Kidney glomerular epithelial cell (primary cell): ENCODE data around the gene ADAMTS17.

Experiments
- DNase-seq: peaks from one replicate; lab custom pipeline; 2025; lab: John Stamatoyannopoulos, UW

Gene ADAMTS17, protein sequence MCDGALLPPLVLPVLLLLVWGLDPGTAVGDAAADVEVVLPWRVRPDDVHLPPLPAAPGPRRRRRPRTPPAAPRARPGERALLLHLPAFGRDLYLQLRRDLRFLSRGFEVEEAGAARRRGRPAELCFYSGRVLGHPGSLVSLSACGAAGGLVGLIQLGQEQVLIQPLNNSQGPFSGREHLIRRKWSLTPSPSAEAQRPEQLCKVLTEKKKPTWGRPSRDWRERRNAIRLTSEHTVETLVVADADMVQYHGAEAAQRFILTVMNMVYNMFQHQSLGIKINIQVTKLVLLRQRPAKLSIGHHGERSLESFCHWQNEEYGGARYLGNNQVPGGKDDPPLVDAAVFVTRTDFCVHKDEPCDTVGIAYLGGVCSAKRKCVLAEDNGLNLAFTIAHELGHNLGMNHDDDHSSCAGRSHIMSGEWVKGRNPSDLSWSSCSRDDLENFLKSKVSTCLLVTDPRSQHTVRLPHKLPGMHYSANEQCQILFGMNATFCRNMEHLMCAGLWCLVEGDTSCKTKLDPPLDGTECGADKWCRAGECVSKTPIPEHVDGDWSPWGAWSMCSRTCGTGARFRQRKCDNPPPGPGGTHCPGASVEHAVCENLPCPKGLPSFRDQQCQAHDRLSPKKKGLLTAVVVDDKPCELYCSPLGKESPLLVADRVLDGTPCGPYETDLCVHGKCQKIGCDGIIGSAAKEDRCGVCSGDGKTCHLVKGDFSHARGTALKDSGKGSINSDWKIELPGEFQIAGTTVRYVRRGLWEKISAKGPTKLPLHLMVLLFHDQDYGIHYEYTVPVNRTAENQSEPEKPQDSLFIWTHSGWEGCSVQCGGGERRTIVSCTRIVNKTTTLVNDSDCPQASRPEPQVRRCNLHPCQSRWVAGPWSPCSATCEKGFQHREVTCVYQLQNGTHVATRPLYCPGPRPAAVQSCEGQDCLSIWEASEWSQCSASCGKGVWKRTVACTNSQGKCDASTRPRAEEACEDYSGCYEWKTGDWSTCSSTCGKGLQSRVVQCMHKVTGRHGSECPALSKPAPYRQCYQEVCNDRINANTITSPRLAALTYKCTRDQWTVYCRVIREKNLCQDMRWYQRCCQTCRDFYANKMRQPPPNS

DNA sequence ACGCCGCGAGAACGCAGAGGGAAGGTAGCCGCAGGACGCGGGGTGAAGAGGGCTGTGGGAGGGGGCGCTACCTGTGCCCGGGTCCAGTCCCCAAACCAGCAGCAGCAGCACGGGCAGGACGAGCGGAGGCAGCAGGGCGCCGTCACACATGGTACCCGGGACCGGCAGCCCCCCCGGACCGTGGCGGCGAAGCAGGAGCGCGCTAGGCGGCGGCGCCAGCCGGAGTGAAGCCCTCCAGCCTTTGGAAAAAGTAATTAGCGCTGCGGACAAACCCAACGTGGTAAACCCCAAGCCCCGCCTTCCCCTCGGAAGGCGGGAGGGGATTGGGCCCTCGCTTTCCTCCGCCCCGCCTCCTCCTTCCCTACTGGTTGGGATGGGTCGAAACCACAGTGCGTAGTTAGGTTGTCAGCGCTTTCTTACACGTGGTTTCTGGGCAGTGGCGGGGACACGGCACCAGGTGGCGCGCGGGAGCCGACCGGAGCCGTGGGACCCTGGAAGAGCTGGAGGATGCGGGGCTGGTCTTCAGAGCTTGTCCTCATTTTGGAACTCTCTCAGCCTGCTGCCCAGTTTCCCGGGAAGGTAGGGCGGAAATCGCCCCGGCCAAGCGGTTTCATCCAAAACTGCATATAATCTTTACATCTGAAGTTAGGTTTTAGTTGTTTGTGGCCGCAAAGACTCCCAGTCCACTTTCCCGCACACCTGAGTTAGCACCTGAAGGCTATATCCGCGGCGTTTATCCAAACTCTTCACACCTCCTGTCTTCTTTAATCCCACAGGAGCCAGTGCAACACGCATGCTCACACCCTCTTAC lies at the start of gene ADAMTS17:
TSS of gene ADAMTS17 (minus strand) at position 226 of the 811 bp plus-strand sequence. CDS start at position 150, 76 bp downstream.
- DNase-seq: peak; percentile 80

DNA sequence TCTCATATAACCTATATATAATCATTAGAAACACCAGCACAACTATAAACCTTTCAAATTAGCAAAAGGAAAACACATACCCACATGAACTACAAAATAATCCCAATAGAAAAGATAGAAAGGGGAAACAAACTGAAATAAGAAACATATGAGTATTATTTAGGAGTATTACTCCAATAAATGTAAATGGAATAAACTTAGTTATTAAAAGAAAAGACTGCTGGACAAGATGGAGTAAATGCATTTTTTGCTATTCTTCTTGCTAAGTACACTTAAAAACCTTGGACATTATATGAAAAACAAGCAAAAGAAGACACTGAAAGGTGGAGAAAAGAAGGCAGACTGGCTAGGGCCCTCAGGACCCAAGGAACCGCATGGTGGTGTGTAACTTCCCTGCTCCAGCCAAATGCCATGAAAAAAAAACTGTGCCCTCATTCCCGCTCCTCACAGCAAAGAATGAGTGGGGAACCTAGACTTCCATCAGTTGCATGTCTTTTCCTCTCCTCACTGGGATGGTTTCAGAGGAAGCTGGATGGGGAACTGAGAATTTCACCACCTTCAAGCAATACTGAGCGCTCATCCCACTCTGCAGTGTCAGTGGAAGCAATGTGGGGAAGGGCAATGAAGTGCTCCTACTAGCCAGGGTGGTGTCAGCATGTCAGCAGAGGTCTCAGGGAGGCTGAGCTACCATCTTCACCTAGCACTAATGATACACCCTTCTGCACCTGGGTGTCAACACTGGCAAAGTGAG lies 43.7 kb upstream of the ADAMTS17 start:
- no peak for DNase-seq

DNA sequence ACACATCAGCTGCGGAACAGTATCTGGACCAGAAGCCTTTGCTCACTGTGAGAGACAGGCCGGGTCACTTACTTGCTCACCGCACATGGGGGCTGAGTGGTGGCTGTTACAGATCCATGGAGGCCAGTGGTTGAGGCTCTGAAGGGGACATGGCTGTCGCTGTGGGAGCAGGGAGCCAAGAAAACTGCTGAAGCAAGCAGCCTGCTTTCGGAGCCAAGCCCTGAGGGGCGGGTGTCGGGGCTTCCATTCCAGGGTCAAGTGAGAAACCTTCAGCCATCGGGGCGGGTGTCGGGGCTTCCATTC lies 42.3 kb upstream of the ADAMTS17 start:
- no peak for DNase-seq

DNA sequence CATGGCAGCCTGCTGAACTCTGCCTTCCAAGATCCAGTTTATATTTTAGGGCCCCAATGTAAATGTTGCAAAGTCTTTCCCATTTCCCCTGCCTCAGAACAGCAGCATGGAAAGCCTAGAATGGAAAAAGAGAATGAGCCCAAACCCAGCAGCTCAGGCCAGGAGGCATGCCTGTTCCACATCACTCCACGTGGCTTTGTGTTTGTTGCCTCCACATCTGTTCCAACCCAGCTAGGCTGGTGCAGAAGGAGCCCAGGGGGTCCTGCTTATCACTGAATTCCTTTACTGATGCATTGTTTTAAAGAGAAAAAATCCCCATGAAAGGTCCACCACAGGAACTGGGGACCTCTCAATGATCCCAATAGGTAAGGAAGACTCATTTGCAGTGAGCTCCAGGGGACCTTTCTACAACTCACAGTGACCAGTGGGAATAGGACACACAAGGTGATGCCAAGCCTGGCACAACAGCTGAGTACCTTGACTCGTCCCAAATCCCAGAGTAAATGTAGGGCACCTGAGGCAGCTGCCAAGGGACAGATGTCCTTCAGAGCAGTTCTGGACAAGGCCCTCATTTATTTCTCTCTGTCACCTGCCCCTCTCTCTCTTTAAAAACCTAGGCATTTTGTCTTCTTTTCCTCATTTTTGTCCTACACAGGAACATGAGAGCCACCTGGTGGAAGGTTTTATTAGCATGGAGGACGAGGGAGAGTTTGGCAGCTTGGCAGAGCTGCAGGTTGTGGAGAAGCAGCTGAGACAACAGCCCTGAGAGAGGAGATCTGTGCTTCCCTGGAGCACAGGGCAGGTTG lies 41.7 kb upstream of the ADAMTS17 start:
- peak; percentile 7 for DNase-seq

DNA sequence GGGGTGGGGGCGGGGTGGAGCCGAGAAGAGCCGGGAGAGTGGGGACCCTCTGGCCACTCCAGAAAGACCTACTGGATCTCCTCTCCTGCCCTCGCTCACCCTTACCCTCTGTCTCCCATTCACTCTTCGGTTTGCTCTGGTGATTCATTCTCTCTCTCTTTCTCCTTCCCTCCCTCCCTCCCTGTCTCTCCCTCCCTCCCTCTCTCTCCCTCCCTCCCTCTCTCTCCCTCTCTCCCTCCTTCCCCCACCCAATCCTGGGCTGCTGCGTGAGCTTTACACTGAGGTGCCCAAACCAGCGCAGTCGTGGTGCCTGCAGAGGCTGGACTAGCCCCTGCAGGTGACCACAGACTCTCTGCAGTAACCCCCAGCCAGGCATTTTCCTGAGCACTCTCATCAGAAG lies 32.2 kb upstream of the ADAMTS17 start:
- DNase-seq: no peak

DNA sequence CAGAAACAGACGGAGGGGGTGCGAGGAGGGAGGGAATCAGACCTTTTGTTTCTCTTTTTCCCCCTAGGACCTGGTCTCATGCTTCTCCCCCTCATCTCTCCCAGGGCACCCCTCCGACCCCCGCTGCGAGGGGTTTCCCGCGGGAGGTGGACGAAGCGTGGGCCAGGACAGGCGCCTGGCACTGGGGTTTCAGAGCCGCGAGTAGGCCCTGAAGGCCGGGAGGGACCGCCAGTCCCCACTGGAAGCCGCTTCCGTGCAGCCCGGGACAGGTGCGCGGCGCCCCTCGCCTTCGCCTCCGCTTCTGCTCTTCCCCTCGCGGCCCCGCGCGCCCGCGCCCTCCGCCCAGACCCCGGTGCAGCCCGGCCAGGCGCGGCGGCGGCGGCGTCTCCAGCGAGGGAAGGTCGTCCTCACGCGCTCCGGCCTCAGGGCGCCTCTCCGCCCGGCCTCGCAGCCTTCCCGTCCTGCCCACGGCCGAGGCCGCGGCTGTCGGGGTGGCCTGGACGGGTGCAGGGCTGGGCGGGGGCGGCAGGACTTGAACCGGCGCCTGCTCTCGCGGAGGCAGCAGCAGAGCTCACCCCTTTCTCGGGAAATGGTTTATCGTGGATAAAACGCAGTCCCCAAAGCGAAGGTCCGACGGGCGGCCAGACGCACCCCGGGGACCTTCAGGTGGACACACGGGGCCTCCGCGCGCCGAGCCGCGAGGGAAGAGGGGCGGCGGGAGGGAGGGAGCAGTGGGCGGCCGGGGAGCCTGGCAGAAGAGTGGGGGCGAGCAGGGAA lies 31.5 kb upstream of the ADAMTS17 start:
- DNase-seq: no peak

DNA sequence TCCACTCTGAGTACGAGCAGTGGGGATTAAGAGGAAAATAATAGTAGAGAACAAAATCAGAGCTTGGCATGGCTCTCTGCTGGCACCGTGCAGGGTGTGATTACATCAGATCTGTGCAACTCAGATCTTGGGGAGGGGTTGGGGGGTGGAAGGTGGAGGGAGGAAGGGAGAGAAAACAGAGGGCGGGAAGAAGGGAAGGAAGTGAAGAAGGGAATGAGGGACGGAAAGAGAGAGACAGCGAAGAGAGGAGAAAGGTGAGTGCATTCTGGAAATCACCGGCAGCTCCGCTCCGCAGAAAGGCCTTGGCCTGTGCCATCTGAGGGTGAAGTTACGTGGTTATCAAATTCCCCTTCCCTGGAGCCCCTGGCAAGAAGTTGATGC lies 31.0 kb upstream of the ADAMTS17 start:
- no peak for DNase-seq

DNA sequence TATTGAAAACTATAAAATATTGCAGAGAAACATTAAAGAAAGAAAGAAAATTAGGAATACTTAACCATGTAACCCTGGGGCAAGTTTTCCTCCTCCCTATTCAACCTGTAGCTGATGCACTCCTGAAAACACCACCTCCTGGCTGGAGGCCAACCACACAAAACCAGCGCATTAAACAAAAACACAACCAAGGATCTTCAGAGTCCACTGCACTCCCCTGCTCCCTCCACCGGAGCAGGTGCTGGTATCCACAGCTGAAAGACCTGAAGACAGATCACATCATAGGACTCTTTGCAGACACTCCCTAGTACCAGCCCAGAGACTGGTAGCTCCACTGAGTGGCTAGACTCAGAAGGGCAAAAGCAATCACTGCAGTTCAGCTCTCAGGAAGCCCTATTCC lies 13.6 kb upstream of the ADAMTS17 start:
- no peak for DNase-seq

DNA sequence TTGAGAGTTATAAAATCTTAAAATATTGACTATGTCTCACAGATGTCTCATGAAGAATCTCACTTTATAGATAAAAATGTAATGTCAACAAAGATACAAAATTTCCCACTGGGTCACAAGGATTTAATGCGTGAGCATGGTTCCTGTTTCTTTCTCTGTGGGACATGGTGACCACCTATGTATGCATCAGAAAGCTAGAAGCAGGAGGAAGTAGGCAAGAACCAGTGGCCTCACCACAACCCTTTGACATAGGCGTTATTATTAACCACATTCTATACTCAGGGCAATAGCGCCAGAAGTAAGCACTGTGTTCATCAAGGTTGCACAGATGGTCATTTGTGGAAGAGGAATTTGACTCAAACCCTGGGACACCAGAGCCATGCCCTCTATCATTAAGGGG lies 11.7 kb upstream of the ADAMTS17 start:
- DNase-seq: no peak

DNA sequence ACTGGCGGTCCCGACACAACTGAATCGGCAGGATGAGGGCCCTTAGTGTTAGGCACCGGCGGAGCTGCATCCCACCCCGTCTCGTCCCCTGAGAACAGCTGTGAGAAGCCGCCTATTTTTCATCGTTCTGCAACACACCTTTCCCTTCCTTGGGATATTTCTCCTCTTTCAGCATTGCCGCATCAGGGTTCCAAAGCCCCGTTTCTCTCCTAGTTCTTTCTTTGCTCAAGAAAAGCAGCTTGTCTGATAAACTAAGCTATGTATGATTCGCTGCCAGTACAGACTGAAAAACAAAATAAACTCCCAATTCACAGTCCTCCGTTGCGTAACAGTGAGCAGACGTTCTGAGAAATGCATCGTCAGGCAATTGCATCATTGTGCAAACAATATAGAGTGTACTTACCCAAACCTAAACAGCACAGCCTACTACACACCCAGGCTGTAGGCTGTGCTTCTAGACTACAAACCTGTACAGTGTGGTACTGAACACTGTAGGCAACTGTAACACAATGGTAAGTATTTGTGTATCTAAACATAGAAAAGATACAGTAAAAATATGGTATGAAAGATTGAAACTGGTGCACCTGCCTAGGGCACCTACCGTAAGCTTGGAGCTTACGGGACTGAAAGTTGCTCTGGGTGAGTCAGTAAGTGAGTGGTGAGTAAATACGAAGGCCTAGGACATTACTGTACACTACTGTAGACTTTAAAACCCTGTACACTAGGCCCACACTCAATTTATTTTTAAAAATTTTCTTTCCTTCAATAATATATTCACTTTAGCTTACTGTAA lies 8.9 kb upstream of the ADAMTS17 start:
- no peak for DNase-seq

DNA sequence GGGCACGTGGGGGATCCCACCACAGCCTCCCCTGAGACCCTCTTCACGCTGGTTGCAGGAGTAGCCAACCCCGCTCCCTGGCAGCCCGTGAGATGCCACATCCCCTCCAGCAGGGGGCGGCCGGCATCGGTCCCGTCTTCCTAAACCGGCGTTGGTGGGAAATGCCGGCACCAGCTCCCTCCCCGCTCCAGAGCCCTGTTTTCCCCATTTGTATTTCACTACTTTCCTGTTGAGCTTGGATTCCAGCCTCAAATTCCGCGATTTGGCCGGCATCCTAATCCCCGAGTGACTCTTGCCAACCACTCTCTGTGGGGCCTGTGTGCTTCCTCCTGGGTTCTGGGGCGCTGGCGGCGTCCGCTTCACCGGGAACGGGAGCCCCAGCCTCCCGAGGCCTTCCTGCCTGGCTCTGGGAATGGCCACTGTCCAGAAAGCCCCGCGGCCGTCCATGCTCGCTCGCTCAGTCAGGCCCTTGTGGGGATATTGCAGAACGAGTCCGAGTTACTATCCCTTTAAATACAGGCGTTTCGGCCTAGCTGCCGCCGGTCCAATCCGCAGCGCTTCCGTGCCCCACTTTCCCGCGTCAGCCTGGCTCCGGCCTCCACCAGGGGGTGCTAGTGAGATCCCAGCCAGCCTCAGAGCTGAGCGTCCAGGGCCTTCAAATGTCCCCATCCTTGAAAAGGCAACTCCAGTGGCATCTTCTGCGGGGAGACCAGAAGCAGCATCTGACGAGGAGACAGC lies 8.1 kb upstream of the ADAMTS17 start:
- peak; percentile 81 for DNase-seq

DNA sequence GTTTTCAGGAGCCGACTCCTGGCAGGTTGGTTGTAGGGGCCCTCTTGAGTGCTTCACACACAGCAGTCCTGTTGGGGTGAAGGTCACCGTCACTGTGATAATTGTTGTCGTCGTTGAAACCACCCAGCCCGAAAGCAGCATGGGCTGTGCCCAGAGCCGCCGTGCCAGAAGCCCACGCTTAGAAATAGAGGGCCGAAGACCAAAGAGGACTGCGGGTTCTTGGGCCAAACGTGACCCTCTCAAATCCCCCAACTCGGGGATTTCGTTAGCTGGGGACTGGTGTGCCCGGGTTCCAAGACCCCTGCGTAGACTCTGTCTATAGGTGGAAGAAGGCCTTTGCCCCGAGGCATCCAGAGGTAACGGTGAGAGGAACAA lies 7.5 kb upstream of the ADAMTS17 start:
- no peak for DNase-seq

DNA sequence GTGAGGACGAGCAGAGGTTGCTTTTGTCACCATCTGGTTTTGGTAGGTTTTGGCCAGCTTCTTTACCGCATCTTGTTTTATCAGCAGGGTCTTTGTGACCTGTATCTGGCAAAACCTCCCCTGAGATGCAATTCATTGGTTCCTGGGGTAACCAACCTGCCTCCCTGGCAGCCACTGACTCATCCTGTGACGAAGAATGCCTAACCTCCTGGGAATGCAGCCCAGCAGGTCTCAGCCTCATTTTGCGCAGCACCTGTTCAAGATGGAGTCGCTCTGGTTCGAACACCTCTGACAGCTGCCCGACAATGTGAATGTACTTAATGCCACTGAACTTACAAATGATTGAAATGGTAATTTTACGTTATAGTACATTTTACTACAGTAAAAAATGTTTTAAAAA lies 6.8 kb upstream of the ADAMTS17 start:
- no peak for DNase-seq

DNA sequence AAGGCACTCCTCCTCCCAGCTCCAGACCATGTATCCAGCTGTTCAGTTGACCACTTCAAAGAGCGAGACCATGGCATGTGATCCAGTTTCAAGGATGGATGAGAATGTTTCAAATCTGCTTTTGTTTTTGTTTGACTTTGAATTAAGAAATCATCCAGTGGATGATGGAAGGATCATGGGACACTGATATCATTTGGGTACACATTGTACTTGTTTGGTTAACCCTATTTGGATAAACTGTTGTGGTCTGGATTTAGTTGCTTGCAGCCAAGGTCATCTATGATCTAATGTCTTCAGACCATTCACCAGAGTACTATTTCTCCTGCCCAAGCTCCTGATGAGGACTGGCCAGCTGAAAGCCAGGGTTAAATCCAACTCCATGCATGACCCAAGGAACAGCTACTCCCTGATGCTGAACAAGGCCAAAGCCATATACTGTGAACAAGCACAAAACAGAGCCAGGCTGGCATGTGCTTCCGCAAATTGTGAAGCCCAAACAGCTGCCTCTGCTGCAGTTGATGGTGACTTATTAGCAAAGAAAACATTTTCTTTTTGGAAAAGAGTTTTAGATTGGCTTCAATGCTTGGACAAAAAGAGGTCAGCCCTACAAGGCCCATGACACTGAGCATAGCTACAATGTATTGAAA lies 5.2 kb upstream of the ADAMTS17 start:
- no peak for DNase-seq

DNA sequence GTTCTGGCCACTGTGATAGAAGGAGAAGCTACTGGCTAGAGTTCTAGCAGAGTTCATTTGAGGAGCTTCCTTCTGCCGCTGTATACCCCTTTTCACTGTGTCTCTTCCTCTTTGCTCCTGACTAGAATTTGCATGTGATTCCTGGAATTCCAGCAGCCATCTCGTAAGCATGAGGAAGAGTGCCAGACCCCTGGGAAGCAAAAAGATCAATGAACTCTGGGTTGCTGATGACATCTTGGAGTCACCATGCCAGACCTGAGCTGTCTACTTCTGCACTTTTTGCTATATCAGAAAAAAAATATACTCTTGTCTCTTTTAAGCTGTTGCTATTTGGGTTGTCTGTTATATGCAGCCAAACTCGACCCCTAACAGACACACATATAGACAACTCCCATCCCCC lies 3.7 kb upstream of the ADAMTS17 start:
- DNase-seq: no peak

DNA sequence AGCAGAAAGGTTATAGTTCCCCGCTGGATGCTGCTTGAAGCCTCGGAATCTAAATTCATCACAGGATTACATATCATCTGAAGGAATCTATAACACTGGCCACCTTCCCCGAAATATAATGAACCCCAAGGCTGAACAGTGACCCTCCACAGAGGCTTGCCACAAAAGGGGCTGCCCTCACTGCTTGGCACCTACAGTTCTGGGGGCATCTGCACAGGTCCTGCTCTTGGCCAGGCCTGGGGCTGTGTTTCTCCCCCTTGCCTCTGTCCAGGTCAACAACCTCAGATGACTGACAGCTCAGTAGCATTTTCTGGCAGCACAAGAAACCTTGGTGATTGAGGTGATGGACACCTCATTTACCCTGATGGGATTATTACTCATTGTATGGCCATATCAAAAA lies 1.5 kb upstream of the ADAMTS17 start:
- DNase-seq: no peak

DNA sequence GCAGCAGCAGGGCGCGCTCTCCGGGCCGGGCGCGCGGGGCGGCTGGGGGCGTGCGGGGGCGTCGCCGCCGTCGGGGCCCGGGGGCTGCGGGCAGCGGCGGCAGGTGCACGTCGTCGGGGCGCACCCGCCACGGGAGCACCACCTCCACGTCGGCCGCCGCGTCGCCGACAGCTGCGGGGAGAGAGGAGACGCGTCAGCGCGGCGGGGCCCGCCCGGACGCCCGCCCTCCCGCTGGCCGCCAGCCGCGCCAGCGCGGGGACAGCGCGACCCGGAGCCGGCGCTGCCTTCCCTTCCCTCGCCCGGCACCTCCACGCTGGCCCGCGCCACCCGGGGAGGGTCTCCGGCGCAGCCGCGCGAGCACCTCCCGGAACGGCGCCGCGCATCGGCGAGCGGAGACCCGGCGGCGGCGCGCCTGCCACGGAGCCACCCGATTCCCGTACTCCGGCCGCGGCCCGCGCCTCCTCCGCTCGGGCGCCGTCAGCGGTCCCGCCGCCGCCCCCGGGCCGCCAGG lies 481 bp downstream of the ADAMTS17 start:
- no peak for DNase-seq
